Erythroblast (primary cell): ENCODE measurements around the gene THSD1.
"Not testable (repeated sequence)": the region's sequence is repeated elsewhere in the genome, so short reads cannot be mapped to it uniquely, and the experiment has no call there.

ENCODE experiments used
- DNase-seq, 2 experiments: peaks; one replicate each; lab custom pipeline; 2025; lab: John Stamatoyannopoulos, UW
- GATA1 ChIP-seq: IDR thresholded peaks from 2 replicates; pipeline ENCODE4 v1.6.1; 2011; ENCODE audit warnings: low read depth, mild to moderate bottlenecking, control low read depth, low read length, moderate library complexity
- POLR2A ChIP-seq: IDR thresholded peaks from 2 replicates; pipeline ENCODE4 v1.6.1; 2011; ENCODE audit warnings: mild to moderate bottlenecking, low read length

THSD1 gene

DNA sequence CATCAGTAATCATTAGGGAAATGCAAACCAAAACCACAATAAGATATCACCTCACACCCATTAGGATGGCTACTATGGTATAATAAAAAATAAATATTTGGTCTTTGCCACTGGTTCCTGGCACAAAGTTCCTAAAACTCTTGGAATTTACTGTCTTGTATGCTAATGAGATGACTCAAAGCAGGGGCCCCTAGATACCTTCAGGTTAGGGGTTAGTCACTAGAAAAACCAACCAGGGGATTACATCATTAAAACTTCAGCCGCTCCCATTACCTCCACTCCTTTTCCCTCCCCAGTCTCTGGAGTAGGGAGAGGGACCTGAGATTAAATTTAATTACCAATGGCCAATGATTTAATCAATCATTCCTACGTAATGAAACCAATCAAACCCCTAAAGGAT is 49.6 kb downstream of the THSD1 start:
- no peak for TF ChIP-seq POLR2A
- no peak for TF ChIP-seq GATA1
- peak in 1 of 2 experiments; percentile 7 for DNase-seq

DNA sequence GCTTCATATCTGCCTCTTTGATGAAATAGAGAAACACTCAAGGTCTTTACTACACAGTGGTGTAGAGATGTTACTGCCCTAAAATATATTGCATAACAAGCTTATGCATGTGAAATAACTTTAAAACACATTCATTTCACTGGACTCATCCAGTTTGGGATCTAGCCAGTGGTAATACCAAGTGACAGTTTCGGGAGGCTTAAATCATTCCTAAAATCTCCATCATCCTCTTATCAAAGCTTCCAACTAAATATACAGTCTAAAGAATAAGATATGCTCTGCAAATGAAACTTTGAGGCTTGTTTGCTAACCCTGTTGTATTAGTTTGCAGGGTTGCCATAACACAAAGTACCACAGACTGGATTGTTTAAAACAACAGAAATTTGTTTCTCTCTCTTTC is 52.8 kb downstream of the THSD1 start:
- DNase-seq: peak in 1 of 2 experiments; percentile 5
- TF ChIP-seq POLR2A (no peak), GATA1 (no peak)

DNA sequence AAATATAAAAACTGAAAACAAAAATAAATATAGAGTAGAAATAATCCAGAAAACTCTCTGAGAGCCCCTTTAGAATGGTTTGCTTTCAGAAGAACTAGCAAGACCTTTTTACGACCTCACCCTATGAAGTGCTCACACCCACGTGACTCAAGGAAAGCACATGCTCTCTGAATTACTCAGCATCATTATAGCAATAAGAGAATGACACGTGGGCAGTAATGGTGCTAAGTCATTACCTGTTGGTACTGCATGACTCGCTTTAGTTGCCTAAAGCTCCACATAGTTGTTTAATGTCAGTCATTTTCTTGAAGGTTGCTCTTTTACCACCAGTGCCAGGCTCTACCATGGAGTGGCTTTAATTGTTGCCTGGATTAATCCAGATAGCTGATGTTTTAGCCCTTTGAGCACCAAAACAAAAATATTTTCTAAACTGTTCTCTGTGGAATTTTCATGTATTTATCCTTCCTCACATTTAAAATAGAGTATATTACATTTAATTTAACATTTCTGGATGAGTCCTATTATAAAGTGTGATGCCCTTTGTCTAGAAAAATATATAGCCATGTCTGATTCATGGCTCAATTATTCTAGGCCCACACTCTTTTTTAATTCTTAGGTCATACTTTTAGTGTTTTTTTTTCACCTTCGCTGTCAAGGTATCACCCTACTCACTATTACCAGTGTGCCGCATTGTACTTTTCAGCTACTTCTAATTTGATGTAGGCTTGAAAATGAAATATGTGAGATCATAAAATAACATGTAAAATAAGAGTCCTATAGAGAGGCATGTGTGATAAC is 56.8 kb downstream of the THSD1 start:
- DNase-seq: peak; percentile 49 to 75
- TF ChIP-seq GATA1 (no peak), POLR2A (no peak)

DNA sequence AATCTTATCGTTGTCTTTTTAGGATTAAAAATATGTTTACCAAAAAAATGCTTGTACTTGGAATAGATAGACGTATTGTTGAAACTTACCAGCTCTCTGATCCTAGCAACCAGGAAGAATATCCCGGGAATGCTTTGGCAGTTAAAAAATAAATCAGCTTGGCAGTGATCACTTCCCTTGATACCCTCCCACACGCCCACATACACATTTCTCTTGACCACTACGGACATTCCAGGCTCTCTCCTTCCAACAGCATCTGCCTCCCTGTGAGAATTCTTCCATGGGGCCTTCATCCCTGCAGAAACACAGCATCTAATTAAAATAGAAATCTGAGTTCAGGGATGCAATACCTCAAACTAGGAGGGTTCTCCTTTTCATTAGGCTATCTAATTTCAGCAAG is 57.9 kb downstream of the THSD1 start:
- peak in 1 of 2 experiments; percentile 26 for DNase-seq
- TF ChIP-seq POLR2A (no peak), GATA1 (no peak)

DNA sequence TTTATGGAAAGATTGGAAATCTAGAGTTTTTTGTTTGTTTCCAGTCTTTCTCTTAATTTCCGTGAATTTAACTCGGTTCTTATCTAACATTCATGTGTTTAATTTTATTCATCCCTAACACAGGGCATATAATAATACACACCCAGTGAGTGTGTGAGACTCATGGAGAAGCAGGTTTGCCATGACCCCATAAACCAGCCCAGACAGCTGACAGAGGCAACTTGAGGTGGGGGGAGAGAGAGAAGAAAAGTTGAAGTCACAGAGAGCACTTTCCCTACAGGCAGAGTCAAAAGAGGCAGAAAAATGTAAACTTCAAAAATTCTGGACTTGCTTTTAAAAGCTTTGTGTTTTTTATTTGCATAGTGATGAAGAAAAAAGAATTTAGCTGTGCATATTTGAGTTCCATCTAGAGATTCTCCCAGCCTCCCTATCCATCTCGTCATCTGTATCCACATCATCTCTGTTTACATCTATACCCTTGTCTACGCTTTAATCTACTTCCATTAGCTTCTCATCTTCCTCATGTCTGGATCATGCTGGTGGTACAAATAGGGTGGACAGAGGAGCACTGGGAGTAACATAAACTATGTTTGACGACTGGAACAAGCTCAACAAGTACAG is 60.2 kb downstream of the THSD1 start:
- DNase-seq: no peak
- TF ChIP-seq GATA1: no peak
- TF ChIP-seq POLR2A: no peak

DNA sequence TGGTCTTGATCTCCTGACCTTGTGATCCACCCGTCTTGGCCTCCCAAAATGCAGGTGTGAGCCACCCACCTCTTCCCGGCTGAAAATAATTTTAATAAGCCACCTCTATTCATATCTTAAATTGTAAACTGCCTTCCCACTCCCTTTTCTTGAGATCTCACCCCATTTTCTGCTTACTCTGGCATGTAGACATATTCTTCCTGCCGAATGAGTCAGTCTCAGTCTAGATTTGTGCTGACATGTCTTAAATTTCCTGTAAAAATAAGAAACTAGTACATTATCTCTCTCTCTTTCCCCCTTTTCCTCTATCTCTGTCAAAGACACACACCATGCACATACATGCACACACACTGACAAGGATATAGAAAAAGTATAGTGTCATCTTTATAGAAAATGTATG is 60.9 kb downstream of the THSD1 start:
- TF ChIP-seq GATA1 (no peak), POLR2A (no peak)
- DNase-seq: no peak

DNA sequence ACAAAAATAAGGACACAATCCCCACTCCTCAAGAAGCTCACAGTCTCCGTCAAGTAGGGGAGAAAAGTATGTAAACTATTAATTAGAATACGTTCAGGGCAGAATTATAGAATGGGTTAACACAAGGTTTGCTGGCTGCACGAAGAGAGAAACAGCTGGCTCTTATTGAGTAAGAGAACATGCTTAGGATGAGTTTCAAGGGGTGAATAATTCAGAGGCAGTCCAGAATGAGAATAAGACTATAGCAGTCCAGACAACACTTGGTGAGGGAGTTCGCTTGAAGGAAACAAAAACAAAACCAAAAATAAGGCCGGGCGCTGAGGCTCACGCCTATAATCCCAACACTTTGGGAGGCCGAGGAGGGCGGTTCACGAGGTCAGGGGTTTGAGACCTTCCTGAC is 61.9 kb downstream of the THSD1 start:
- no peak for TF ChIP-seq POLR2A
- TF ChIP-seq GATA1: no peak
- no peak for DNase-seq

DNA sequence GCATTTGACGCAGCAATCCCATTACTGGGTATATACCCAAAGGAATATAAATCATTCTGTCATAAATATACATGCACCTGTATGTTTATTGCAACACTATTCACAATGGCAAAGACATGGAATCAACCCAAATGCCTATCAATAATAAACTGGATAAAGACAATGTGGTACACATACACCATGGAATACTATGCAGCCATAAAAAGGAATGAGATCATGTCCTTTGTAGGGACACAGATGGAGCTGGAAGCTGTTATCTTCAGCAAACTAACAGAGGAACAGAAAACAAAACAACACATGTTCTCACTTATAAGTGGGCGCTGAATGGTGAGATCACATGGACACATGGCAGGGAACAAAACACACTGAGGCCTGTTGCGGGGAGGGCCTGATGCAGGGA is 63.8 kb downstream of the THSD1 start:
- DNase-seq: not testable (repeated sequence)

DNA sequence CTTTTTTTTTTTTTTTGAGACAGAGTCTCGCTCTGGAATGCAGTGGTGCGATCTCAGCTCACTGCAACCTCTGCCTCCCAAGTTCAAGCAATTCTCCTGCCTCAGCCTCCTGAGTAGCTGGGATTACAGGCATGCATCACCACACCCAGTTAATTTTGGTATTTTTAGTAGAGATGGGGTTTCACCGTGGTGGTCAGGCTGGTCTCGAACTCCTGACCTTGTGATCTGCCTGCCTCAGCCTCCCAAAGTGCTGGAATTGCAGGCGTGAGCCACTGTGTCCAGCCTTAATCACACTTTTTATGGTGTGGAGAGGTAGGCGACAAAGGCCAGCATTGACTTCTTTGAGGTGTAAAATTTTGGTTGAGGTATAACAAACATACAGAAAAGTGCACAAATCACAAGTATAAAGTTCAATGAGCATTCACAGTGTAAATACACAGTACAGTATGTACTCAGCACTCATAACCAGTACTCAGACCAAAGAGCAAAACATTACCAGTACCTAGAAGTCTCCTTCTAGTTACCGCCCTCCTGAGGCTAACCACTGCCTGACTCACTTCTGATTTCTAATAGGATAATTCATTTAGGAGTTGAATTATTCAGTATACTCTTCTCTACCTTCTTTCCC is 68.0 kb downstream of the THSD1 start:
- DNase-seq: not testable (repeated sequence)

DNA sequence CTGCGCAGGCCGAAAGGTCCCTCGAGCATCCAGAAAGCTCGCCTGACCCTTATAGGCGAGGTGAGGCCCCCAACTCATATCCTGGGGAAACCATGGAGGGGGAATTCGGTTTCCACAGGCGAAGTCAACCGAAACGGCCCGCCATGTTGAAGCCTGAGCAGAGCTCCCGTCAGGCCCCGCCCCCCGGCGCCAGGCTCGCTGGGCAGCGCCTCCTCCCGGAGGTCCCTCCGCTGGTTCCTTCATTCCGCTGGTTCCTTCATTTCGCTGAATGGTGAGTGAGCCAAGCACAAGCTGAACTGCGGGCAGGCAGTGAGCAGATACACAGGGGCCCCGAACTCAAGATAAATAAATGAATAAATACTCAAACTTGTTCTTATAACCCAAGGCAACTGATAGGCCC is 71.9 kb downstream of the THSD1 start:
- not testable (repeated sequence) for DNase-seq

DNA sequence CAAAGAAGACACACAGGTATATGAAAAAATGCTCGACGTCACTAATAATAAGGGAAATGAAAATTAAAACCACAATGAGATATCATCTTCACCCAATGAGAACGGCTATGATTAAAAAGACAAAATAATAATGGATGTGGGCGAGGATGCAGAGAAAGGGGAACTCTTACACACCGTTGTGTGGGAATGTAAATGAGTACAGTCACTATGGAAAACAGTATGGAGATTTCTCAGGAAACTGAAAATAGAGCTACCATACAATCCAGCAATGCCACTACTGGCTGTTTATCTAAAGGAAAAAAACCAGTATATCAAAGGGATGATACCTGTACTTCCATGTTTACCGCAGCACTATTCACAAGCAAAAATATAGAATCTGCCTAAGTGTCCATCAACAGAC is 74.1 kb downstream of the THSD1 start:
- DNase-seq: not testable (repeated sequence)
